Measurements from ENCODE around the gene BORA. TPM values are rescaled to one million over a fixed set of nuclear protein-coding genes. Genes with fewer than 3 reads are reported as not detected.

The BORA gene
- total and polyA plus RNA-seq, 10 of the 15 experiments (the other 5 are each of a cell fraction or from before 2014, with no cell fraction given): 15.1 to 38.7 (median 23.2) TPM

- no peak overlapping the region for H3K27ac ChIP-seq (ENCODE audit: control insufficient read depth, insufficient read depth)
- intact Hi-C loops (cut with micrococcal nuclease; ENCODE audit: unreplicated experiment): no loop called here
- ChIA-PET POLR2A (no interaction called here), RAD21 (ENCODE audit: unreplicated experiment) (no interaction called here), CTCF (interaction anchor here (1.0 to 1.9 kb wide), 2 partner anchors 10 to 15 kb away, joined by 3 to 5 read pairs; no protein-coding TSS in a partner anchor), SMC1A (ENCODE audit: uncharacterized antibody, unreplicated experiment) (interaction anchor here (0.9 to 1.4 kb wide), 3 partner anchors 8 to 63 kb away, joined by 3 to 5 read pairs (median 3); no protein-coding TSS in a partner anchor)
- no peak overlapping the region for H3K4me3 ChIP-seq
- H3K79me2 ChIP-seq (ENCODE audit: control insufficient read depth, insufficient read depth, low read length): peaks cover 3% of the 10 kb centered on the region
- BruUV-seq (replicated peaks): no TSS peak
- no peaks in the 10 kb centered on the region for H3K4me1 ChIP-seq (ENCODE audit: control insufficient read depth, insufficient read depth, low read length)
- H2AFZ ChIP-seq (ENCODE audit: control insufficient read depth, low read depth, low read length): no peak overlapping the region
- in situ Hi-C loops (cut with MboI): no loop called here
- ATAC-seq (no peak), FAIRE-seq (no peak), DNase-seq (ENCODE audit: low read depth, low spot score) (no peak)
- H3K36me3 ChIP-seq (ENCODE audit: control insufficient read depth in 2 of 2, insufficient read depth in 2 of 2, low read length in 1 of 2): peaks cover 0 to 19% of the 10 kb centered on the region in 2 experiments; a peak in 2 of 4 replicates
- no peaks in the 10 kb centered on the region for H3K27me3 ChIP-seq (replicated peaks in 1 of 2; ENCODE audit: control insufficient read depth in 2 of 2, insufficient read depth in 2 of 2, low read length in 1 of 2)
- TF ChIP-seq IRF5 (IDR thresholded peaks at IDR 0.05; ENCODE audit: borderline replicate concordance): no peak
- TF ChIP-seq NRF1 (conservative IDR thresholded peaks at IDR 0.05; ENCODE audit: low read depth, low read length): no peak
- TF ChIP-seq GABPA (IDR thresholded peaks at IDR 0.05; ENCODE audit: low read depth): no peak
- no peak for TF ChIP-seq NBN (IDR thresholded peaks at IDR 0.05)
- TF ChIP-seq PAX5 (IDR thresholded peaks at IDR 0.05; ENCODE audit: borderline replicate concordance, low read depth, low read length): no peak
- no peak for TF ChIP-seq FOS (IDR thresholded peaks at IDR 0.05; ENCODE audit: borderline replicate concordance, extremely low read depth, insufficient read length)
- TF ChIP-seq HSF1 (IDR thresholded peaks at IDR 0.05; ENCODE audit: low read depth, low read length): no peak
- TF ChIP-seq CTCF (IDR thresholded peaks at IDR 0.05 in 2 of 3, conservative IDR thresholded peaks at IDR 0.05 in 1 of 3; ENCODE audit: control insufficient read depth in 2 of 3, extremely low read depth in 1 of 3, insufficient read depth in 1 of 3, low read depth in 3 of 3, low read length in 3 of 3): no peak
- no peak for TF ChIP-seq SIN3A (IDR thresholded peaks at IDR 0.05; ENCODE audit: low read depth, low read length)
- no peak for TF ChIP-seq YY1 (IDR thresholded peaks at IDR 0.05; ENCODE audit: low read depth, low read length)
- WGBS (ENCODE audit: insufficient coverage, insufficient replicate concordance, low lambda C conversion rate, missing lambda C conversion rate): 100% methylated on average over 2 of the region's 2 CpGs
- no peaks in the 10 kb centered on the region for H4K20me1 ChIP-seq (ENCODE audit: control insufficient read depth, insufficient read depth)
- no peak overlapping the region for H3K9ac ChIP-seq (ENCODE audit: control insufficient read depth, insufficient read depth, low read length)
- H3K9me3 ChIP-seq (replicated peaks; ENCODE audit: control insufficient read depth, insufficient read depth, low read length): peaks cover 2% of the 10 kb centered on the region; the same call in 1 of the 3 replicates
- no peak overlapping the region for H3K4me2 ChIP-seq (ENCODE audit: control insufficient read depth, insufficient read depth)
These were observed 64.9 kb downstream of the BORA start for GRCh38 chr13:72792640-72793039.
